A673 (cell line): ENCODE results near the gene TTC38. TPM values are rescaled to one million over a fixed set of nuclear protein-coding genes. Genes with fewer than 3 reads are reported as not detected.

Experiments used
- BruUV-seq: library from RNA; stranded (reverse); fragments of 400-500 nt; replicated peaks from 2 replicates; lab custom pipeline; 2021; lab: Mats Ljungman, UMichigan
- CTCF ChIA-PET: fragments of 300-600 bp; sonication (Branson Sonifier 250); formaldehyde crosslinking; loops from one replicate; lab custom pipeline; 2022; ENCODE audit warnings: antibody characterized with exemption; lab: Charles Lee
- POLR2A ChIA-PET: fragments of 300-600 bp; sonication (Branson Sonifier 250); formaldehyde crosslinking; loops from one replicate; lab custom pipeline; 2022; ENCODE audit warnings: antibody characterized with exemption; ENCODE audit not compliant: low non-redundant PET; lab: Charles Lee
- DNase-seq: peaks from one replicate; pipeline ENCODE4 v3.0.0-alpha.2; 2015; ENCODE audit warnings: low spot score
- H3K27ac ChIP-seq: fragments of 200-600 bp; sonication (generic); 2 replicates; pipeline ENCODE4 v1.5.1; 2016; ENCODE audit warnings: mixed run types, low read depth, mild to moderate bottlenecking, mixed read lengths, antibody characterized with exemption, low read length; ENCODE audit not compliant: poor library complexity, severe bottlenecking
- H3K27me3 ChIP-seq: fragments of 200-600 bp; sonication (generic); replicated peaks from 2 replicates; pipeline ENCODE4 v1.6.1; 2017; ENCODE audit warnings: mixed run types, low read depth, mild to moderate bottlenecking, mixed read lengths, antibody characterized with exemption, low read length; ENCODE audit not compliant: insufficient read depth, poor library complexity
- H3K36me3 ChIP-seq: fragments of 200-600 bp; sonication (generic); 2 replicates; pipeline ENCODE4 v1.6.1; 2016; ENCODE audit warnings: mixed run types, mild to moderate bottlenecking, mixed read lengths, antibody characterized with exemption, low read length; ENCODE audit not compliant: insufficient read depth, poor library complexity, severe bottlenecking
- H3K4me1 ChIP-seq: fragments of 200-600 bp; sonication (generic); 2 replicates; pipeline ENCODE4 v1.6.1; 2017; ENCODE audit warnings: mixed run types, mild to moderate bottlenecking, mixed read lengths, antibody characterized with exemption, low read length; ENCODE audit not compliant: insufficient read depth, poor library complexity, severe bottlenecking
- H3K4me3 ChIP-seq: fragments of 200-600 bp; sonication (generic); 2 replicates; pipeline ENCODE4 v1.5.1; 2016; ENCODE audit warnings: low read depth, mixed run types, mild to moderate bottlenecking, mixed read lengths, low read length; ENCODE audit not compliant: poor library complexity, severe bottlenecking
- H3K9me3 ChIP-seq: fragments of 200-600 bp; sonication (generic); 2 replicates; pipeline ENCODE4 v1.6.1; 2016; ENCODE audit warnings: mixed run types, low read depth, mild to moderate bottlenecking, mixed read lengths, antibody characterized with exemption, low read length; ENCODE audit not compliant: poor library complexity, severe bottlenecking
- CTCF ChIP-seq: fragments of 300-800, 200-600 bp; sonication (generic); conservative IDR thresholded peaks from 2 replicates; pipeline ENCODE4 v1.5.1; 2017; ENCODE audit warnings: low read depth, mild to moderate bottlenecking, antibody characterized with exemption, low read length, moderate library complexity, mixed read lengths
- EZH2 ChIP-seq: fragments of 200-600 bp; sonication (generic); IDR thresholded peaks from 2 replicates; pipeline ENCODE4 v1.6.1; 2017; ENCODE audit warnings: borderline replicate concordance, low read depth, mild to moderate bottlenecking, mixed read lengths, antibody characterized with exemption, low read length; ENCODE audit not compliant: poor library complexity, severe bottlenecking
- intact Hi-C: fragments of 100-400 bp; cut with micrococcal nuclease; formaldehyde crosslinking; loops from one replicate; pipeline ENCODE4 v1.10.0; 2022; ENCODE audit not compliant: unreplicated experiment
- total RNA-seq: library from RNA; stranded (reverse); gene quantifications from 2 replicates; pipeline ENCODE4 v1.2.3, GENCODE V29; 2021

TTC38 gene
- total RNA-seq, 1 experiment from 2014 or later: 11.4 TPM

GRCh38 chr22:46273432-46274148 is 5.8 kb downstream of the TTC38 start:
- H3K27ac ChIP-seq: no peak overlapping the region
- no peak for TF ChIP-seq EZH2
- no peak for TF ChIP-seq CTCF
- H3K9me3 ChIP-seq: no peaks in the 10 kb centered on the region
- peaks cover 9% of the 10 kb centered on the region for H3K36me3 ChIP-seq
- intact Hi-C loops: no loop called here
- DNase-seq: no peak
- H3K4me3 ChIP-seq: no peak overlapping the region
- no peaks in the 10 kb centered on the region for H3K4me1 ChIP-seq
- H3K27me3 ChIP-seq: no peaks in the 10 kb centered on the region
- POLR2A ChIA-PET: no interaction called here
- CTCF ChIA-PET: no interaction called here
- BruUV-seq: no TSS peak

GRCh38 chr22:46274381-46274780 is 6.6 kb downstream of the TTC38 start:
- no peak for TF ChIP-seq EZH2
- TF ChIP-seq CTCF: no peak
- BruUV-seq: no TSS peak
- no peaks in the 10 kb centered on the region for H3K27me3 ChIP-seq
- POLR2A ChIA-PET: no interaction called here
- H3K4me1 ChIP-seq: no peaks in the 10 kb centered on the region
- intact Hi-C loops: no loop called here
- CTCF ChIA-PET: no interaction called here
- no peak for DNase-seq
- no peaks in the 10 kb centered on the region for H3K9me3 ChIP-seq
- H3K36me3 ChIP-seq: peaks cover 9% of the 10 kb centered on the region
- H3K27ac ChIP-seq: no peak overlapping the region
- no peak overlapping the region for H3K4me3 ChIP-seq

GRCh38 chr22:46275455-46276122 is 7.8 kb downstream of the TTC38 start:
- BruUV-seq: no TSS peak
- CTCF ChIA-PET: no interaction called here
- Histone ChIP-seq H3K27me3 (no peaks in the 10 kb centered on the region), H3K4me3 (no peak overlapping the region), H3K9me3 (no peaks in the 10 kb centered on the region), H3K27ac (no peak overlapping the region), H3K36me3 (peaks cover 9% of the 10 kb centered on the region), H3K4me1 (no peaks in the 10 kb centered on the region)
- POLR2A ChIA-PET: no interaction called here
- DNase-seq: no peak
- intact Hi-C loops: no loop called here
- TF ChIP-seq CTCF (no peak), EZH2 (no peak)
